ENCODE measurements around the gene GANC. TPM values are rescaled to one million over a fixed set of nuclear protein-coding genes. Genes with fewer than 3 reads are reported as not detected.
"Not testable (repeated sequence)": the region's sequence is repeated elsewhere in the genome, so short reads cannot be mapped to it uniquely, and the experiment has no call there.

The GANC gene, protein sequence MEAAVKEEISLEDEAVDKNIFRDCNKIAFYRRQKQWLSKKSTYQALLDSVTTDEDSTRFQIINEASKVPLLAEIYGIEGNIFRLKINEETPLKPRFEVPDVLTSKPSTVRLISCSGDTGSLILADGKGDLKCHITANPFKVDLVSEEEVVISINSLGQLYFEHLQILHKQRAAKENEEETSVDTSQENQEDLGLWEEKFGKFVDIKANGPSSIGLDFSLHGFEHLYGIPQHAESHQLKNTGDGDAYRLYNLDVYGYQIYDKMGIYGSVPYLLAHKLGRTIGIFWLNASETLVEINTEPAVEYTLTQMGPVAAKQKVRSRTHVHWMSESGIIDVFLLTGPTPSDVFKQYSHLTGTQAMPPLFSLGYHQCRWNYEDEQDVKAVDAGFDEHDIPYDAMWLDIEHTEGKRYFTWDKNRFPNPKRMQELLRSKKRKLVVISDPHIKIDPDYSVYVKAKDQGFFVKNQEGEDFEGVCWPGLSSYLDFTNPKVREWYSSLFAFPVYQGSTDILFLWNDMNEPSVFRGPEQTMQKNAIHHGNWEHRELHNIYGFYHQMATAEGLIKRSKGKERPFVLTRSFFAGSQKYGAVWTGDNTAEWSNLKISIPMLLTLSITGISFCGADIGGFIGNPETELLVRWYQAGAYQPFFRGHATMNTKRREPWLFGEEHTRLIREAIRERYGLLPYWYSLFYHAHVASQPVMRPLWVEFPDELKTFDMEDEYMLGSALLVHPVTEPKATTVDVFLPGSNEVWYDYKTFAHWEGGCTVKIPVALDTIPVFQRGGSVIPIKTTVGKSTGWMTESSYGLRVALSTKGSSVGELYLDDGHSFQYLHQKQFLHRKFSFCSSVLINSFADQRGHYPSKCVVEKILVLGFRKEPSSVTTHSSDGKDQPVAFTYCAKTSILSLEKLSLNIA (N-terminal part only)
- 21.2 and 31.1 TPM in 2 replicates for total RNA-seq (2014; rRNA removed; shearing (Covaris generic); ENCODE audit: low replicate concordance)

DNA sequence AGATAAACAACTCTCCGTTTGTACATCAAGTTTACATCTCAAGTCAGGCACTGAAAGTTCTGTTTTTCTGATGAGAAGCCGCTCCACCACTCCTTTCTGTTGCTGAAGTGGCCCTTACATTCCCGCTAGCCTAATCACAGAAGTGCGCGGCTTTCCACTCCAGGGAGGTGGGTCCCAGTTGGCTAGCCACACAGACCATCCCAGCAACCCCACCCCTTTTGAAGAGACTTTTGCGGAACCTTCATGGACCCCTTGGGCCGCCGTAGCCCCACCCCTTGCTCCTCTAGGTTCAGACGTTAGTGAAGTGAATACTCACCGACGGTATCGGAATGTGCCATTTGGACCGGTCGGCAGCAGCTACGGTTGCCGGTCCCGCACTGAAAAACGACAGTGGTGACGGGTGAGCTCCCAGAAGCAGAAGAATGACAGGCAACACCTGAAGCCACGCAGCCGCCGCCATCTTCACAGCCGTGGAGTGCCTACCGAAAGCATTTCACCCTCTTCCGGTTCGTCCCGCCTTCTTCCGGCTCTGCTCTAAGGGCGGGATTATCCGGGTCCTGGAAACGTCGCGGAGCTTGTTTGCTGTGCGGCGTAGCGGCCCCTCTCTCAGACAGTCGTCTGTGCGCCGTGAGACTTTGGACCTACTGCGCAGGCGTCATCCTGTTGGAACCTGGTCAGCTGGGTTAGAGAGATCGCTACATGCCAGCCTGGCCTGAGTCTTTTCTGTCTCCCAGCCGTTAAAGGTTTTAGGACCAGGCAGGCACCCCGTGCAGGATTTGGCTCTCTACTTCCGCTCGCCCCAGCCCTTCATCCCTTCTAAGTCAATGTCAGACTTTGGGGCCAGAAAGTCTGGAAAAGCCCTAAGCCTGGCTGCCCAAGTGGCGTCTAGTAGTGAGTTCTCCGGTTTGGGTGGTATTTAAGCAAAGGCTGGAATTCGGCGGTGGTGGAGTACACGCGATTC lies at the start of gene GANC, which contains the start of gene TMEM87A:
Gene GANC (plus strand): TSS at position 263 of the 961 bp plus-strand sequence. CDS start 1,281 bp downstream, outside the sequence.
Gene TMEM87A (minus strand): TSS at position 495 of the 961 bp plus-strand sequence. CDS start 35 bp downstream, at position 460.
- peaks cover 70% of the 10 kb centered on the region for H3K79me2 ChIP-seq (ENCODE audit: low read length)
- peak; percentile 99 for DNase-seq
- no peaks in the 10 kb centered on the region for H4K20me1 ChIP-seq (ENCODE audit: insufficient read depth, low read depth, low read length)
- no peaks in the 10 kb centered on the region for H3K9me2 ChIP-seq (replicated peaks; ENCODE audit: insufficient read depth, low read length)
- H2AFZ ChIP-seq (ENCODE audit: low read length) = peak within 1 kb of the TSS; percentile 88
- H3K27ac ChIP-seq (ENCODE audit: low read length) = peak within 1 kb of the TSS; percentile 91
- peaks cover 40% of the 10 kb centered on the region for H3K4me1 ChIP-seq (ENCODE audit: low read length)
- H3K4me2 ChIP-seq (ENCODE audit: low read depth, low read length, poor library complexity, severe bottlenecking) = peak within 1 kb of the TSS; percentile 99
- peaks cover 15% of the 10 kb centered on the region for H3K36me3 ChIP-seq (ENCODE audit: insufficient read depth, low read length)
- no peaks in the 10 kb centered on the region for H3K9me3 ChIP-seq (ENCODE audit: low read length)
- peak within 1 kb of the TSS; percentile 88 for H3K9ac ChIP-seq (ENCODE audit: low read length)
- peak within 1 kb of the TSS; percentile 78 for H3K4me3 ChIP-seq (ENCODE audit: low read length)
- H3K27me3 ChIP-seq (ENCODE audit: low read length) = no peaks in the 10 kb centered on the region

DNA sequence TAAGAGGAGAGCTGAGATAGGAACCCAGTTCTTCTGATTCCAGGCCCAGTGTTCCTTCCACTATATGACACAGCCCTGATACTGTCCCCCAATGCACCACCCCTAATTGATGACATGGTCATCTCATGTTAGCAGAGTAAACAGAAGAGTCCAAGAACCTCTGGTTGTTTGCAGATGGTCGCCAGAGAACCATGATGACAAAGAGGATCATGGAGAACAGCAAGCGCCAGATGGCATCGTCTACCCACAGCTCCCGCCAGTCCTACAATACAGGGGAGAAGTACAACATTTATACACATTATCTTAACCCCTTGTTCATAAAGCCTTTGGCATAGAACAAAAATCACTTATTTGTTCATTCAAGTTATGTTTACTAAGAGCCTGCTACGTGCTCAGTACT lies 46.4 kb upstream of the GANC start:
- Histone ChIP-seq H3K4me2 (ENCODE audit: low read depth, low read length, poor library complexity, severe bottlenecking) (no peak overlapping the region), H3K79me2 (ENCODE audit: low read length) (peaks cover 23% of the 10 kb centered on the region), H3K4me3 (ENCODE audit: low read length) (no peak overlapping the region), H3K4me1 (ENCODE audit: low read length) (peaks cover 37% of the 10 kb centered on the region), H3K27me3 (ENCODE audit: low read length) (no peaks in the 10 kb centered on the region), H3K27ac (ENCODE audit: low read length) (no peak overlapping the region), H2AFZ (ENCODE audit: low read length) (no peak overlapping the region), H3K9me2 (replicated peaks; ENCODE audit: insufficient read depth, low read length) (no peaks in the 10 kb centered on the region), H3K9ac (ENCODE audit: low read length) (no peak overlapping the region), H3K36me3 (ENCODE audit: insufficient read depth, low read length) (peaks cover 27% of the 10 kb centered on the region), H4K20me1 (ENCODE audit: insufficient read depth, low read depth, low read length) (no peaks in the 10 kb centered on the region), H3K9me3 (ENCODE audit: low read length) (no peaks in the 10 kb centered on the region)
- DNase-seq = no peak

DNA sequence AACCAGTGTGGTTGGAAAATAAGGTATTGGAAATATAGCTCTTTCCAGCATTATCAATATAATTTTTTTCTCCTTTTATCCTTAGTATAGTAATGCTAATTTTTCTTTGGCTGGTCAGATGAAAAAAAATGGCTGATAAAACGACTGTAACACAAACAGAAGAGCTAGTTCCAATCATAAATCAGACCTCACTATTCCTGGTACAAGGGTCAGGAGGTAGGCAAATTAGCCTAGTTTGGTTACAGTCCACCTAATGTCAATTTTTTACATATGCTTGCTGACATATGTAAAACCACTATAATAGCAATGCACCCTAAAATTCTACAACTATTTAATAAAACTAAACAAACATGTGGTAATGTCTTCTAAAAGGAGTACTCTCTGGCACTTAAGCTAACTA lies 45.0 kb upstream of the GANC start:
- Histone ChIP-seq H2AFZ (ENCODE audit: low read length) (no peak overlapping the region), H4K20me1 (ENCODE audit: insufficient read depth, low read depth, low read length) (no peaks in the 10 kb centered on the region), H3K9ac (ENCODE audit: low read length) (no peak overlapping the region), H3K27me3 (ENCODE audit: low read length) (no peaks in the 10 kb centered on the region), H3K9me2 (replicated peaks; ENCODE audit: insufficient read depth, low read length) (no peaks in the 10 kb centered on the region), H3K4me1 (ENCODE audit: low read length) (peaks cover 43% of the 10 kb centered on the region), H3K9me3 (ENCODE audit: low read length) (no peaks in the 10 kb centered on the region), H3K4me3 (ENCODE audit: low read length) (no peak overlapping the region), H3K79me2 (ENCODE audit: low read length) (peaks cover 25% of the 10 kb centered on the region), H3K36me3 (ENCODE audit: insufficient read depth, low read length) (peaks cover 27% of the 10 kb centered on the region), H3K27ac (ENCODE audit: low read length) (peak overlapping the region; percentile 6; the same call in 1 of the 2 replicates), H3K4me2 (ENCODE audit: low read depth, low read length, poor library complexity, severe bottlenecking) (no peak overlapping the region)
- no peak for DNase-seq

DNA sequence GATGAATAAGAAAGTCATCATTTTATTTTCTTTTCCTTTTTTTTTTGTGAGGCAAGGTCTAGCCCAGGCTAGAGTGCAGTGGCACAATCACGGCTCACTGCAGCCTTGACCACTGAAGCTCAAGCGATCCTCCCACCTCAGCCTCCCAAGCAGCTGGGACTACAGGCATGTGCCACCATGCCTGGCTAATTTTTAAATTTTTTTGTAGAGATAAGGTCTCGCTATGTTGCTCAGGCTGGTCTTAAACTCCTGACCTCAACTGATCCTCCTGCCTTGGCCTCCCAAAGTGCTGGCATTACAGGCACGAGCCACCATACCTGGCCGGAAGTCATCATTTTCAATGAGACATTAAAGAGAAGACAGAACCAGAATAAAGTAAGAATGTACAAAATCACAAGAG lies 44.0 kb upstream of the GANC start:
- H3K9ac ChIP-seq (ENCODE audit: low read length); H3K4me3 ChIP-seq (ENCODE audit: low read length); H3K27ac ChIP-seq (ENCODE audit: low read length); DNase-seq; H2AFZ ChIP-seq (ENCODE audit: low read length); H3K27me3 ChIP-seq (ENCODE audit: low read length); H3K9me3 ChIP-seq (ENCODE audit: low read length); H3K9me2 ChIP-seq (replicated peaks; ENCODE audit: insufficient read depth, low read length); H4K20me1 ChIP-seq (ENCODE audit: insufficient read depth, low read depth, low read length); H3K4me2 ChIP-seq (ENCODE audit: low read depth, low read length, poor library complexity, severe bottlenecking): not testable (repeated sequence)
- peaks cover 30% of the 10 kb centered on the region for H3K36me3 ChIP-seq (ENCODE audit: insufficient read depth, low read length)
- peaks cover 25% of the 10 kb centered on the region for H3K79me2 ChIP-seq (ENCODE audit: low read length)
- H3K4me1 ChIP-seq (ENCODE audit: low read length) = peaks cover 53% of the 10 kb centered on the region

DNA sequence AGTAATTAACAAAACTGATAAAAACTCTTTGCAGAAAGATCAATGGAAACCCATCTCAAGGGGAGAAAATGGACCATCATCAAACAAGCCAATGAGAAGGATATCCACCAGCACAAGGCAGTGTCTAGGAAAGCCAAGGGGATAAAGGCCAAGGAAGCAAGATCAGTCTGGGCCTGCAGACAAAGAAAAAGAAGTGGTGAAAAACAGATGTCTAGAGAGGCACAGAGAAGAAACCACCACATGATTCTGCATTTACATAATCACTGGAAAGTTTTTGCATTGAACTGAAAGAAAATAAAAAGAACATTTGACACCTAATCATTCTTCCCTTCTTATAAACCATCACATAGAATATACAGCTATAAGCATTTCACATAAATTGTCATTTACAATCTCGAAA lies 41.9 kb upstream of the GANC start:
- Histone ChIP-seq H3K9me3 (ENCODE audit: low read length) (no peaks in the 10 kb centered on the region), H3K4me2 (ENCODE audit: low read depth, low read length, poor library complexity, severe bottlenecking) (peak overlapping the region; percentile 22), H3K9me2 (replicated peaks; ENCODE audit: insufficient read depth, low read length) (no peaks in the 10 kb centered on the region), H3K4me1 (ENCODE audit: low read length) (peaks cover 37% of the 10 kb centered on the region), H3K9ac (ENCODE audit: low read length) (no peak overlapping the region), H3K27ac (ENCODE audit: low read length) (peak overlapping the region; percentile 2; the same call in 1 of the 2 replicates), H3K27me3 (ENCODE audit: low read length) (no peaks in the 10 kb centered on the region), H3K4me3 (ENCODE audit: low read length) (no peak overlapping the region), H3K79me2 (ENCODE audit: low read length) (peaks cover 28% of the 10 kb centered on the region), H2AFZ (ENCODE audit: low read length) (no peak overlapping the region), H4K20me1 (ENCODE audit: insufficient read depth, low read depth, low read length) (no peaks in the 10 kb centered on the region), H3K36me3 (ENCODE audit: insufficient read depth, low read length) (peaks cover 39% of the 10 kb centered on the region)
- no peak for DNase-seq

DNA sequence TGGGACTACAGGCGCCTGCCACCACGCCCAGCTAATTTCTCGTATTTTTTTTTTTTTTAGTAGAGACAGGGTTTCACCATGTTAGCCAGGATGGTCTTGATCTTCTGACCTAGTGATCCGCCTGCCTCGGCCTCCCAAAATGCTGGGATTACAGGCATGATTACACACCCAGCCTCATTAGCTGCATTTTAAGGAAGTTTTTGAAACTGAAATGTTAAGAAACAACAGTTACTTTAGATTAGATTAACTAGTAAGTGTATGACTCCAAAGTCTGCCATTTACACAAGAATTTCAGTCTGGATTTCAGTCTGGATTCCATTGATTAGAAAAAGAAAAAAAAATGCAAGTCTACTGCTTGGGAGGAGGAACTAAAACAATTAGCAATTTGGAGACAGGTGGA lies 40.4 kb upstream of the GANC start:
- Histone ChIP-seq H4K20me1 (ENCODE audit: insufficient read depth, low read depth, low read length) (no peaks in the 10 kb centered on the region), H3K4me2 (ENCODE audit: low read depth, low read length, poor library complexity, severe bottlenecking) (no peak overlapping the region), H3K4me3 (ENCODE audit: low read length) (no peak overlapping the region), H3K9me2 (replicated peaks; ENCODE audit: insufficient read depth, low read length) (no peaks in the 10 kb centered on the region), H3K36me3 (ENCODE audit: insufficient read depth, low read length) (peaks cover 33% of the 10 kb centered on the region), H2AFZ (ENCODE audit: low read length) (no peak overlapping the region), H3K27ac (ENCODE audit: low read length) (peak overlapping the region; percentile 38; the same call in 1 of the 2 replicates), H3K4me1 (ENCODE audit: low read length) (peaks cover 36% of the 10 kb centered on the region), H3K9me3 (ENCODE audit: low read length) (no peaks in the 10 kb centered on the region), H3K27me3 (ENCODE audit: low read length) (no peaks in the 10 kb centered on the region), H3K79me2 (ENCODE audit: low read length) (peaks cover 27% of the 10 kb centered on the region), H3K9ac (ENCODE audit: low read length) (no peak overlapping the region)
- no peak for DNase-seq

DNA sequence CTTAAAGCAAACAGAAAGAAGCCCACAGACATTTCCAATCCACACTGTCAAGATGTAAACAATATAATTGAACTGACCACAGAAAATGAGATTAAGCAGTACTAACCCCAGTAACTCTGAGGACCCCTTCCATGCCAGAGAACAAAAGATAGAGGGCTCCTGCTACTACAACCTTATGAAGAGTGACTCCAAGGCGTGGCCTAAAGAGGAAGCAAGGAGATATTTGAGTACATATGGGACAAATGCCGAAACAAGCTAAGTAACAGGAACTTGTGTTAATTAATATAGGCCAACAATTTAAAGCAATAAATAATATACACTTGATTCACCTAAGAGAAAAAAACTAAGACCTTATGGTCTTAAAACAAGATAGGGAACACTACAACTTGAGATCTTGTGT lies 39.9 kb upstream of the GANC start:
- H3K4me2 ChIP-seq (ENCODE audit: low read depth, low read length, poor library complexity, severe bottlenecking) = peak overlapping the region; percentile 7

More for the DNA sequence above, 39.9 kb upstream of the GANC start:
- no peak overlapping the region for H3K4me3 ChIP-seq (ENCODE audit: low read length)
- no peaks in the 10 kb centered on the region for H3K9me2 ChIP-seq (replicated peaks; ENCODE audit: insufficient read depth, low read length)
- DNase-seq = no peak
- H3K4me1 ChIP-seq (ENCODE audit: low read length) = peaks cover 31% of the 10 kb centered on the region
- H3K9me3 ChIP-seq (ENCODE audit: low read length) = no peaks in the 10 kb centered on the region
- H3K79me2 ChIP-seq (ENCODE audit: low read length) = peaks cover 22% of the 10 kb centered on the region
- no peak overlapping the region for H2AFZ ChIP-seq (ENCODE audit: low read length)
- H3K36me3 ChIP-seq (ENCODE audit: insufficient read depth, low read length) = peaks cover 29% of the 10 kb centered on the region; the same call in 1 of the 2 replicates
- no peak overlapping the region for H3K9ac ChIP-seq (ENCODE audit: low read length)
- peak overlapping the region; percentile 38 for H3K27ac ChIP-seq (ENCODE audit: low read length)
- H3K27me3 ChIP-seq (ENCODE audit: low read length) = no peaks in the 10 kb centered on the region
- no peaks in the 10 kb centered on the region for H4K20me1 ChIP-seq (ENCODE audit: insufficient read depth, low read depth, low read length)
